Mammary epithelial cell (primary cell): ENCODE data around the gene FOXA2.

ENCODE experiments used
- EZH2 ChIP-seq: IDR thresholded peaks from 2 replicates; pipeline ENCODE4 v1.6.1; 2012; ENCODE audit warnings: low read length, inconsistent platforms, borderline replicate concordance
- TF ChIP-seq, protein P1 (sequence below), 2 donors: IDR thresholded peaks in 1 of 2; conservative IDR thresholded peaks in 1 of 2; 2 replicates each; pipeline ENCODE4 v1.5.1; 2011 to 2012; ENCODE audit warnings: inconsistent platforms in 2 of 2, low read length in 2 of 2, mild to moderate bottlenecking in 2 of 2, control low read depth in 1 of 2, low read depth in 1 of 2; ENCODE audit not compliant: insufficient read depth in 1 of 2; ENCODE audit errors: extremely low read depth in 1 of 2

DNA sequence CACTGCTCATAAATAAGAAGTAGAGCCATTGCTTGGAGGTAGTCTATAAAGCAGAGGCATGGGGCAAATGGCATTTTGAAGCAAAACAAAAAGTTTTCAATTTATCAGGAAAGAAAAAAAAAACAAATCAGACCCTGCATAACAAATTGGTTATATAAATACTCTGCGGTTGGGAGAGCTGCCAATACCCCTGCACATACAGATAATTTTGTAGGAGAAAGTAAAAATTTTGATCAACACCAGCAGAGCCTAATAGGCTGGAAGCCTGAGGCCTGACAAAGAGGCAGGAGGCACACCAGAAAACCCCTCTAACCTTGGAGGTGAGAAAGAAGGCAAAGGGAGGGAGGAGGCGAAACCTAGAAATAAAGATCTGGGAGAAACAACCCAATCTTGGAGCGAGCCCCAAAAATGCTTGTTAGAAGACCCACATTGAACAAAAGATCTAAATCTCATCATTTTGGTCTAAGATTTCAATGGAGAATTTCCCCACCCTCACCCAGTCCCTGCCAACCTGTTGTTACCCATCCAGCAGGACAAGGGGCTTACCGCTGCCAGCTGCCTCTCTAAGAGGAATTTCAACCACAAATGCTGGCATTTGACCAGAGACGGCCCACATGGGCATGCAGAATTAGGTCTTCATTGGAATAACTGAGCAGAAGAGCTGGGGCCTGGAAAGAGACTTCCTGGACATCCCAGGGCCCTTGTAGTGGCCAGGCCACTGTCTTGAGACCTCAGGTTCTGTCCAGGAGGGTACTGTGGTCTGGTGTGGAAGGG lies 28.4 kb downstream of the FOXA2 start:
- TF ChIP-seq, protein P1, sequence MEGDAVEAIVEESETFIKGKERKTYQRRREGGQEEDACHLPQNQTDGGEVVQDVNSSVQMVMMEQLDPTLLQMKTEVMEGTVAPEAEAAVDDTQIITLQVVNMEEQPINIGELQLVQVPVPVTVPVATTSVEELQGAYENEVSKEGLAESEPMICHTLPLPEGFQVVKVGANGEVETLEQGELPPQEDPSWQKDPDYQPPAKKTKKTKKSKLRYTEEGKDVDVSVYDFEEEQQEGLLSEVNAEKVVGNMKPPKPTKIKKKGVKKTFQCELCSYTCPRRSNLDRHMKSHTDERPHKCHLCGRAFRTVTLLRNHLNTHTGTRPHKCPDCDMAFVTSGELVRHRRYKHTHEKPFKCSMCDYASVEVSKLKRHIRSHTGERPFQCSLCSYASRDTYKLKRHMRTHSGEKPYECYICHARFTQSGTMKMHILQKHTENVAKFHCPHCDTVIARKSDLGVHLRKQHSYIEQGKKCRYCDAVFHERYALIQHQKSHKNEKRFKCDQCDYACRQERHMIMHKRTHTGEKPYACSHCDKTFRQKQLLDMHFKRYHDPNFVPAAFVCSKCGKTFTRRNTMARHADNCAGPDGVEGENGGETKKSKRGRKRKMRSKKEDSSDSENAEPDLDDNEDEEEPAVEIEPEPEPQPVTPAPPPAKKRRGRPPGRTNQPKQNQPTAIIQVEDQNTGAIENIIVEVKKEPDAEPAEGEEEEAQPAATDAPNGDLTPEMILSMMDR (conservative IDR thresholded peaks at IDR 0.05 in 1 of 2, IDR thresholded peaks at IDR 0.05 in 1 of 2; ENCODE audit: extremely low read depth in 1 of 2, insufficient read depth in 1 of 2, low read depth in 1 of 2, low read length in 2 of 2), result no peak
- no peak for TF ChIP-seq EZH2
